Uterus (tissue), 2 donors: ENCODE measurements around the gene RBMS1.

ENCODE experiments used
- CTCF ChIP-seq, 4 experiments: fragments of 200-600 bp in 2 of 4; fragments of 450-650 bp in 2 of 4; sonication (generic) in 2 of 4; IDR thresholded peaks; one replicate each; pipeline ENCODE4 v1.5.1; 2016 to 2019; ENCODE audit warnings: antibody characterized with exemption in 4 of 4, mild to moderate bottlenecking in 2 of 4, moderate library complexity in 1 of 4
- POLR2A ChIP-seq, 2 donors: fragments of 450-650 bp; IDR thresholded peaks; one replicate each; pipeline ENCODE4 v1.6.1; 2016; ENCODE audit warnings: antibody characterized with exemption in 2 of 2, mild to moderate bottlenecking in 1 of 2, moderate library complexity in 1 of 2

DNA sequence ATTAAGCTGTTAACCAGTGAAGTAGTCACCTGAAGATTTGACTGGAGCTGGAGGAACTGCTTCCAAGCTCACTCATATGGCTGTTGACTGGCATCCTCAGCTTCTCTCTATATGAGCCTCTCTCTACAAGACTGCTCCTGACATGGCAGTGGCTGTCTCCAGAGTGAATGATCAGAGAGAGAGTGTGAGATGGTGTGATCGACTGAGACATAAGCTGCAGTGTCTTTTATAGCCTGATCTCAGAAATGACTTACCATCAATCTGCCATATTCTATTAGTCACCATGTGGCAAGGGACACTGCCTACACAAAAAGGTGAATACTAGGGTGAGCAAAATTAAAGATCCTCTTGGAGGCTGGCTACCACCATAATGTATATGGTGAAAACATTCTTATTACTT, 7.8 kb upstream of the RBMS1 start:
- TF ChIP-seq CTCF (IDR thresholded peaks at IDR 0.05) (no peak), POLR2A (IDR thresholded peaks at IDR 0.05) (no peak)
